Endothelial cell of umbilical vein (primary cell): ENCODE data around the gene GPR107.

Source experiments
- CTCF ChIP-seq, 2 donors: IDR thresholded peaks; 1 replicate in 1 of 2; 2 replicates in 1 of 2; pipeline ENCODE4 v1.5.1; 2011; ENCODE audit warnings: low read length in 2 of 2, mild to moderate bottlenecking in 2 of 2, moderate library complexity in 2 of 2, control low read depth in 1 of 2, inconsistent platforms in 1 of 2, low read depth in 1 of 2; ENCODE audit not compliant: insufficient read depth in 1 of 2; ENCODE audit errors: extremely low read depth in 1 of 2
- EZH2 ChIP-seq: IDR thresholded peaks from 2 replicates; pipeline ENCODE4 v1.6.1; 2012; ENCODE audit warnings: borderline replicate concordance, low read depth, mild to moderate bottlenecking, moderate library complexity, low read length, inconsistent platforms; ENCODE audit not compliant: severe bottlenecking
- GATA2 ChIP-seq: IDR thresholded peaks from 2 replicates; pipeline ENCODE4 v1.7.0; 2011; ENCODE audit warnings: low read depth, mild to moderate bottlenecking, moderate library complexity, mixed read lengths, low read length; ENCODE audit not compliant: insufficient read length, insufficient read depth
- JUN ChIP-seq: IDR thresholded peaks from 2 replicates; pipeline ENCODE4 v1.6.1; 2011; ENCODE audit warnings: borderline replicate concordance, low read depth; ENCODE audit not compliant: insufficient read length, insufficient read depth
- MAX ChIP-seq: IDR thresholded peaks from 2 replicates; pipeline ENCODE4 v1.6.1; 2011; ENCODE audit not compliant: insufficient read depth, insufficient read length
- POLR2A ChIP-seq: IDR thresholded peaks from 2 replicates; pipeline ENCODE4 v1.6.1; 2012; ENCODE audit warnings: low read depth, mild to moderate bottlenecking, control low read depth, low read length
- POLR2AphosphoS5 ChIP-seq: IDR thresholded peaks from 2 replicates; pipeline ENCODE4 v1.6.1; 2012; ENCODE audit warnings: low read depth, mild to moderate bottlenecking, control low read depth, low read length, moderate library complexity; ENCODE audit not compliant: insufficient read depth

- TF ChIP-seq POLR2AphosphoS5 (no peak), MAX (no peak), CTCF (IDR thresholded peaks at IDR 0.05; ENCODE audit: extremely low read depth in 1 of 2, insufficient read depth in 1 of 2, low read depth in 1 of 2, low read length in 2 of 2) (no peak), POLR2A (no peak), EZH2 (no peak), GATA2 (no peak), JUN (no peak)
Observed at GRCh38 chr9:130026583-130027340, 26.9 kb upstream of the GPR107 start.
